GM18508 (cell line): Measurements from ENCODE around the gene CAMK2N1.
"Not testable (repeated sequence)": the region's sequence is repeated elsewhere in the genome, so short reads cannot be mapped to it uniquely, and the experiment has no call there.

Source experiments
- ATAC-seq: cut with Tn5 transposase; IDR thresholded peaks from one replicate; pipeline ENCODE4 v1.9.1; 2021; ENCODE audit warnings: moderate number of reproducible peaks; ENCODE audit not compliant: insufficient read depth, unreplicated experiment

Gene CAMK2N1

DNA sequence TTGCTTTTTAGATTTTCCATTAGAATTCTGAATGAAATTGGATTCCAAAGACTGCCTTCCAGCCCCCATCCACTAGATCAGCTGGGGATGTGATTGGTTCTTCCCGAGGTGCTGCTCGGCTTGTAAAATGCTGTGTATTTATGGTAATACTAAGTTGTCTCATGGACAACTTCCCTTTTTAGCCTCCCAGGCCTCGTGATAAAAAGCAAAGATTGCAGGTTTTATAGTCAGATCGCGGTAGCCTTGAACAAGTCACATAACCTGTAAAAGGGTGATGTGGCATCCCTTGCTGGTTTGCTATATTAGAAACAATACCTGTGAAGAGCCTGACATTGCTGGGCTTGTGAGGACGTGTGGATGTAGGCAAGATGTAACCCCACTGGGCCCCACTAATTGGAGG, 11.5 kb upstream of the CAMK2N1 start:
- ATAC-seq = no peak

DNA sequence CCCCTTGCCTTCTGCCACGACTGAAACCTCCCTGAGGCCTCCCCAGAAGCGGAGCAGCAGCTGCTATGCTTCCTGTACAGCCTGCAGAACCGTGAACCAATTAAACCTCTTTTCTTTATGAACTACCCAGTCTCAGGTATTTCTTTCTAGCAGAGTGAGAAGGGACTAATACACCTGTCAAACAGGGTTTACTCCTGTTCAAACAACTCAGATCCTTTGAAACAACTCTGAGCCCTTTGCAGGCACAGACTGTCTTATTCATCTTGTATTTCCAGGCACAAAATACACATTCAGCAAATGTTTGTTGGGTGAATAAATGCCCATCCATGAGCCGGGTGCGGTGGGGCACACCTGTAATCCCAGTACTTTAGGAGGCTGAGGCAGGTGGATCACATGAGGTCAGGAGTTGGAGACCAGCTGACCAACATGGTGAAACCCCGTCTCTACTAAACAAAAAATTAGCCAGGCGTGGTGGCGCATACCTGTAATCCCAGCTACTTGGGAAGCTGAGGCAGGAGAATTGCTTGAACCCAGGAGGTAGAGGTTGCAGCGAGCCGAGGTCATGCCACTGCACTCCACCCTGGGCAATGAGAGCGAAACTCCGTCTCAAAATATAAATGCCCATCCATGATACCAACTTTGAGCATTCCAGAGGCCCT, 10.8 kb upstream of the CAMK2N1 start:
- not testable (repeated sequence) for ATAC-seq

DNA sequence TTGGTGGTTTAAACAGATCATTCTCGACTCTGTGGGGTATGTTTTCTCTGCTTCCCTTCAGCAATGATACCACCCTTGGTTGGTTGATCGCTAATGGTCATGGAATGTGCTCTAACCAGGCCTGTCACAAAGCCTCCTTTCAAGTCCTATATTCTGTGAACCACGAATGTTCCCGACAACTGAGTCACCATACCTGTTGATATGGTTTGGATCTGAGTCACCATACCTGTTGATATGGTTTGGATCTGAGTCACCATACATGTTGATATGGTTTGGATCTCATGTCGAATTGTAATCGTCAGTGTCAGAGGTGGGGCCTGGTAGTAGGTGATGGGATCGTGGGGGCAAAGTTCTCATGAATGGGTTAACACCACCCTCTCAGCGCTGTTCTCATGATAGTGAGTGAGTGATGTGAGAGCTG, 10.2 kb upstream of the CAMK2N1 start:
- no peak for ATAC-seq

DNA sequence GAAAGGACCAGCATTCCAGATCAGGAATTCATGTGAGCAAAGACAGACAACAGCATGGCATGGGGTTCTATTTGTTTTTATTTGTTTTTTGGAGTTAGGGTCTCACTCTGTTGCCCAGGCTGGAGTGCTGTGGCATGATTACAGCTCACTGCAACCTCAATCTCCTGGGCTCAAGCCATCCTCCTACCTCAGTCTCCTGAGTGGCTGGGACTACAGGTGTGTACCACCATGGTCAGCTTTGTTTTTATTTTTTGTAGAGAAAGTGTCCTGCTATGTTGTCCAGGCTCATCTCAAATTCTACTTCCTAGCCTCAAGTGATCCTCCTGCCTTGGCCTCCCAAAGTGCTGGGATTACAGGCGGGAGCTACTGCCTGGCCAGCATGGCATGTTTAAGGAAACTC, 9.7 kb upstream of the CAMK2N1 start:
- no peak for ATAC-seq

DNA sequence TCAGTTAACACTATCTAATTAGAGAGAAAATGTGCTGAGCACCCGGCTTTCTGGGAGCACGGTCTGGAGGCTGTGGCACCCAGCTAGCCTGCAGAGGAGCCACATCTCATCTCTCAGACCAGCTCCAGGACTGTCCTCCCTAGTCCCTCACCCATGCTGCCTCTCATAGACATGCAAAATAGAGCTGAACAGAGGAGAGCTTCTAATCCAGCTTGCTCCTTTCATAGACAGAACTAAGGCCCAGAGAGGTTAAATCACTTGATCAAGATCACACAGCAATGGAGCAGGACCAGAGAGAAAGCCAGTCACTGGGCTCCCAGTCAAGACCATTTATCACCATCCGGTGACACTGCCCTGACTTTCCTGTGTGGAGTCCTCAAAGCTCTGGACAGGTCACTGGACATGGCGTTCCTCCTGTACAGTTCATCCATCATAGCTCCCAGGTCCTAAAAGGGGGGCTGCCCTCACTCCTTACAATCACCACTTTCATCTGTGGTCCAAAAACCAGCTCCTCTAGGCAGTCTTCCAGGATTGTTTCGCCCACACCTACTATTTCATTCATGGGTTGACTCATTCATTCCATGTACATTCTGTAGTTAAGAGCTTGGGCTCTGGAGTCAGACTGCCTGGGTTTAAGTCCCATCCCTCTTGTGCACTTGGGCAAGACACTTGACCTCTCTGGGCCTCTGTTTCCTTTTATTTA, 8.8 kb upstream of the CAMK2N1 start:
- ATAC-seq = no peak

DNA sequence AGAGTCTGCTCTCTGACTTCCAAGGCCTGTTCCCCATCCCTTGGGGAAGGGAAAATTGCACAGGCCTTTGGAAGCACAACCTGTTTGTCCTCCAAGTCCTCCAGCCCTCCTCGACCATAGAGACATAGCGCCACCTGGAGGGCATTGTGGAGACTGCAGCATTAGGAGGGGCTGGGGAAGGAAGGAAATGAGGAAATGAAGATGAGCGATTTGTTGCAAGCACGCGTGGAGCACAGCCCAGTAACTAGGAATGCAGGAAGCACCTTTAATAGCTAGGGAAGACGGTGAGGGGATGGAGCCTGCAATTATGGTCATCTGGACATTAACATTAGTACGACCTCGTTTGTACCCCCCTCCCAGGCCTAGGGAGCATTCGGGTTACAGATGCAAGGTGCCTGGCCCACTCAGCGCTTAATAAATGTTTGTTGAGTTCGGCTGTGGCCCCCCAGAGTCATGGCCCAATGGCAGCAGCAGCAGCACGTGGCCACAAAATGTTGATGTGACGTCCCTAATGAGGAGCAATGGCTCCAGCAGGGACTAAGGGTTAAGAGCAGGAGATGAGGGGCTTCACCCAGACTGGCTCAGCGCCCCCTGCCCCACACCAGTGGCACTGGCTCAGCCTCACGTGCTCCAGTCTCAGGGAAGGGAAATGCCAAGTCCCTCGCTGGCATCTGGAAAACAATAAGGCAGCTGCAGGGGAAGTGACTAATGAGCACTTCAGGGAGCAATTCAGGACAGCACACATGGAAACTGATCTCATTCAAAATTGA, 8.0 kb upstream of the CAMK2N1 start:
- no peak for ATAC-seq

DNA sequence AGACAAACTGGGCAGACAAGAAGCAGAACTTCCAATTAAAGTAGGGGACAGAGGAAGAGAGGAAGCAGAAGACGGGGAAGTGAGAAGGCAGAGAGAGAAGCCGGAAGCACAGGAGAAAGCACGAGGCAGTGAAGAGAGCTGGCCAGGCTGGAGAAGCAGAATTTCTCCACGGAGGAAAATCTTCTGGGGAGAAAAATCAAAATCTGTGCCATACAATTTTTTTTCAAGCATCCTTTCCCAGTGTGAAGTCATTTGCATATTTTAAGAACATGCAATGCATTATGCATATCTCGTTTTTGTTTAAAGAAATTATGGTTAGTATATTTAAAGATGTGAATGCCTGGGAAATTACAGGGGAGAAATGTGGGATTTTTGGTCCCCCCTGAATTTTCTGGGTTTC, 7.3 kb upstream of the CAMK2N1 start:
- no peak for ATAC-seq

DNA sequence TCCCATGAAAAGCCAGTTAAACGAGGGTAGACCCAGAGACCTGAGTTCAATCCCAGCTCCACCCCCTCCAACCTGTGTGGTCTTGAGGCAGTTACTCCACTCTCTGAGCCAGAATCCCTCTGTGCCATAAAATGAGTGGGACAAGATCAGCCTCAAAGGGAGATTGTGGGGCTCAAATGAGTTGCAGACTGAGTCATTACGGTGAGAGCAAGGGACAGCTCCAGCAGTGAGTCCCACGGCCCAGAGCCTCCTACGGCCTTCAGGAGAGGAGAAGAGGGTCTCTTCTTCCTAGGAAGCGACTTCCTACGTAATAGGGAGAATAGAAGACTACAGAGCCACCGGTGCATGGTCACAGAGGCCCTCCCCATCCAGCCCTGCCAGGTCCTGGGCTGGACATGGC, 6.7 kb upstream of the CAMK2N1 start:
- no peak for ATAC-seq

DNA sequence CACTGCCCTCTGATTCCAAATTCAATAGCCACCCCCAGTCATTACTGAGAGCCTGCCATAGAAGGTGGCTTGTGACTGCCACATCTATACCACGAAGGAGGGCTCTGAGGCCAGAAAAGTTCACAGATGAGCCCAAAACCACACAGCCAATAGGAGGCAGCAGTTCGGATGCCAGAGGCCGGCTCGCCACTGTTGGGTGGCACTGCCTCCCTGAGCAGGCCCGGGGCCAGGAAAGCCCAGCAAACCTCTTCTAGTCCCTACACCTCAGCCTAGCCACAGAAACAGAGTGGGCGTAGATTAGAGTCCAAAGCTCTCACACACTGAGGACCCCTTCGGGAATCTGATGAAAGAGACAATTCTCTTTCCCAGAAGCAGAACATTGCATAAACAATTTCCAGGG, 5.9 kb upstream of the CAMK2N1 start:
- ATAC-seq = no peak

DNA sequence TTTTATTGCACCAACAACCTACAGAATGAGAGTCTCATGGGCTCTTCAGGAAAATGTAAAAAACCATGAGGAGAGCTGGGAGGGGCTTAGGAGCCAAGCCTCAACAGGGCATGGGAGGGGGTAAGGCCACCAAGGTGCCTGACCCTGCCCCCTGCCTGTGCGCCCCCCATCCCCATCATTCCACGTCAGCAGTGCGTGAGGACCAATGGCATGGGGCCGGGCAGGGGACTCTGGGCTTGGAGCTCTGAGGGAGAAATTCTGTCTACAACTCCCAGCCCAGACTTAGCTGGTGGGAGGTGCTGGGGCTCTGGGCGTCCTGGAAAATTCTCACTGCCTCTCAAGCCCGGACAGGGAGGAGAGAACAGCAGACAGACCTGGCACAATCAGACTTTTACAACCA, 5.2 kb upstream of the CAMK2N1 start:
- ATAC-seq = no peak

DNA sequence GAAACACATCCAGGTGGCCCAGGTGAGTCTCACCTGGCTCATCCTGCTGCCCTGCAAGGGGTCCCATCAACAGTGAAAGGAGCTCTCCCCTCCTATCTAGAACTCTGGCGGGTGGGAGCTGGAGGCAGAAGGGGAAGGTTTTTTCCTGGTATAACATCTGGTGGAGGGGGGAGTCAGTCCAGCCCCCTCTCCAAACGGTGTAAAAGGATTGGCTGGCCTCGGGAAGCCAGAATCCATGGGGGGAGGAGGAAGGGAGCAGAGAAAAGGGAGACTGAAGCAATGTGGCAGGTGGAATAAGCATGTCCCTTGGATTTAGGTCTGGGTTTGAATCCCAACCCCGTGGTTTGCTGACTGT, 1.2 kb upstream of the CAMK2N1 start:
- no peak for ATAC-seq

DNA sequence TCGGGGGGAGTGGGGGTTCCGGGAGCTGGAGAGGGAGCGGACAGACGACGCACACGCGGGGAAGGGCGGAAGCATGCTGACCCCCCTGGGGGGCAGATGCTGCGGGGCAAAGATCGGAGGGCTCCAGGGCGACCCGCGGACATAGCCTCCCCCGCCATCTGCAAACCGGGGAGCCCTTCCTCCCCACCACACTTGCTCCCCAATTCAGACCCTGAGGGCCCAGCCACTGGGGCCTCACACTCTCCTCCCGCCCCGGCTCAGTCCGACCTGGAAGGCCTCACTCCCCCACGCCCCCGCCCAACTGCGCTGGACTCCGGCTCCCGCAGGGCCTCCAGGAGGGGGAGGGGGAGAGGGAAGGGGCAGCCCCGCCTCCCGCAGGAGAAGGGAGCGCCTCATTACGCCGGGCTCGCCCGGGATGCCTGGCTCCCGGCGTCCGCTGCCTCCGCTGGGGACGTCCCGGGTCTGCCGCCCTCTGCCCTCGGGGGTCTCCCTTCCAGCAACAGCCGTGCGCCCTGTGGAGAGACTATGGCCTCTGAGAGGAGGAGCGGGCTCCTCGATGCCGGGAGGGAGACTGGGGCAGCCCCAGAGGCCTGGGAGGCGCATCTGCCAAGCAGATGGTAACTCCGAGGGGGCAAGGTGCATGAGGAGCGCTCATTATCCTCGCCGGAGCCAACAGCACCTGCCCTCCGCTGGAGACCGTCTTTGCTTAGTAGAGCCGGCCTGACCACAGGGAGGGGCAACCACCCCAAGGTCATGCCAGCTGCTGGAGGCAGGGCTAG, 636 bp upstream of the CAMK2N1 start:
- no peak for ATAC-seq

DNA sequence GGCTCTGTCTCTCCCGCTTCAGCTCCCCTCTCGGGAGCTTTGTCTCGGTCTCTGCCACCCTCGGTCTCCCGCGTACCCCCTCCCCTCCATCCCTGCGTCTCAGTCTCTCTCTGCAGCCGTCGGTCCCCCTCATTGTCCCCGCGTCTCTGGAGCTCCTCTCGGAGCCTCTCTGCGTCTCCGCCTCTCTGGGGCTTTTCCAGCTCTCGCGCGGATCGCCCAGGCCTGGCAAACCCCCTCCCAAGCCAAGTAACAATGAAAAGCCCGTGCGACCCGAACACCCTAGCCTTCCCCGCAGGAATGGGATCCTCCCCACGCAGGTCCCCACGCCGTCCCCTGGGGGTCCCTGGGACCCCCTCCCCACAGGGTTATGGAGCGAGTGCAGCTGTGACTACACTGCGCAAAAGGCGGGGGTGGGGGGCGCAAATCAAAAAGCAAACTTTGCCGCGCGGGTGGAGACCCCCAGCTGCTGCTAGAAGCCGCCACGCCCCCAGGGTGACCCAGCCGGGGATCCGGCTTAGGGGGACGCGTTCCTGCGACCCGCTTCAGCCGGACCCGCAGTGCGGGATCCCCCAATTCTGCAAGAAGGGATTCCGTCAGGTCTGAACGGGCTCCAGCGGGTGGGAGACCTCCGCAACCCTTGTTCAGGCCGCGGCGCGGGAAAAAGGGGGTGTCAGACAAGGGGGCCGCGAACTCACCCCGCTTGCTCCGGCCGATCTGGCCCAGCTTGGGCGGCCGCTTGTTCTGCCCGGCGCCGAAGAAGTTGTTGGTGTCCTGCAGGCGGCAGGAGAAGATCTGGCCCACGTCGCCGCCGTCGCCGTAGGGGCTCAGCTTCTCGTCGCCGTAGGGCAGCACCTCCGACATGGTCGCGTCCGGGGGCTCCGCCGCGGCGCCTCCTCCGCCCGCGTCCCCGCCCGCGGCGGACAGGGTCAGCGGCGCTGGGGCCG, 1.2 kb downstream of the CAMK2N1 start:
- ATAC-seq = no peak

DNA sequence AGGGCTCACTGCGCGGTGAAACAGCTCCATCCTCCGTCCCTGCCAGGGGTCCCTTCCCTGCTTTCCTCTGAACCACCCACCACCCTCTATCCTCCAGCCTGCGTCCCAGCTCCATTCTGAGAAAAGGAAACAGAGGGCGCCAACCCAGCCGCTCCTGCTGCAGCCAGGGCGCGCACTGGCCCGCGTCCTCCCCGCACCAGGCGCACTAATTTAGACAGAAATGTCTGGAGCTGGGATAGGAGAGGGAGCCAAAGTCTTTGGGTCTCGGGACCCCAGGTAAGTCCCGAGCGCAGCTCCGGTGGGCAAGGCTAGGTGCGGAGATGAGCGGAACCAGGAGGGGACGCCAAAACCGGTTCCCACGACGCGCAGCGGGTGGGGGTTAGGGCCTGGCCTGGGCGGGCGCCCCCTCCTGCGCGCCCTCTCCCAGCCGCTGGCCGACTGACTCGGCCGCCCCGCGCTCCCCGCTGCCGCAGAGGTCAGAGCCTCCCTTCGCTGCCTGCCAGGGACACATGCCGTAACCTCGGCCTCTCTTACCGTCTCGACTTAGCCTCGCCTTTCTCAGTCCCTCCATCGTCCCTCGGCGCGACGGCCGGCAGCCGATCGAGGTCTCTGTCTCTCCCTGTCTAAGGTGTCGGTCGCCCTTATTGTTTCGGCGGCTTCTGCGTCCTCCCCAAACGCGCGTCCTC, 2.0 kb downstream of the CAMK2N1 start:
- ATAC-seq = no peak

DNA sequence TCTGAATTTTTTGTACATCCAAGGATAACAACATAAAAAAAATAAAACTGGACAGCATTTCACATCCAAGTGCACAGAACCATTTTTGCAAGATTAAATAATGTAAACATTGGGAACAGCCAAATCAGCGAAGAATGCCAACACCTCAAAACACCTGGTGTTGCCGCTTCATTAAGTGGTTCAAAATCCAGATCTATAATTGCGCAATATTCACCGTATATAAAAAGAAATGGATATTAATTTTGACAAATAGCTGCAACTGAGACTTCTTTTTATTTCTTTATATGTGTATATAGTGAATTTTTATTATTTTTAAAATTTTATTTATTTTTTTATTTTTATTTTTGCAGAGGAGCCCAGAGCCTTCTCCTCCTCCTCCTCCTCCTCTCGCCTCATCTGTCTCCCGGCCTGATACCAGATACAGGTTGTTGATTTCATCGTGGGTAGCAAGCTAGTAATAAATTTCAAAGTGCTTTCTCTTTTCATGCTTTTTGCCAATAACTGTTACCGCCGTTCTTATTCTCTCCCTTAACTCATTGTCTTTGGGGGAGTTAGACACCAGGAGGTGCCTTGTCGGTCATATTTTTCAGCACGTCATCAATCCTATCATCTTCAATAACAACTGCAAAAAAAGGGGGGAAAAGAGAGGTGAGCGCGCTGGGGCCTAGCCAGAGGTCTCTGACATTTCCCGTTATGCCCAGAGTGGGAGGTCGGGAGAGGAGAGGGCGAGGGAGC, 2.7 kb downstream of the CAMK2N1 start:
- no peak for ATAC-seq

DNA sequence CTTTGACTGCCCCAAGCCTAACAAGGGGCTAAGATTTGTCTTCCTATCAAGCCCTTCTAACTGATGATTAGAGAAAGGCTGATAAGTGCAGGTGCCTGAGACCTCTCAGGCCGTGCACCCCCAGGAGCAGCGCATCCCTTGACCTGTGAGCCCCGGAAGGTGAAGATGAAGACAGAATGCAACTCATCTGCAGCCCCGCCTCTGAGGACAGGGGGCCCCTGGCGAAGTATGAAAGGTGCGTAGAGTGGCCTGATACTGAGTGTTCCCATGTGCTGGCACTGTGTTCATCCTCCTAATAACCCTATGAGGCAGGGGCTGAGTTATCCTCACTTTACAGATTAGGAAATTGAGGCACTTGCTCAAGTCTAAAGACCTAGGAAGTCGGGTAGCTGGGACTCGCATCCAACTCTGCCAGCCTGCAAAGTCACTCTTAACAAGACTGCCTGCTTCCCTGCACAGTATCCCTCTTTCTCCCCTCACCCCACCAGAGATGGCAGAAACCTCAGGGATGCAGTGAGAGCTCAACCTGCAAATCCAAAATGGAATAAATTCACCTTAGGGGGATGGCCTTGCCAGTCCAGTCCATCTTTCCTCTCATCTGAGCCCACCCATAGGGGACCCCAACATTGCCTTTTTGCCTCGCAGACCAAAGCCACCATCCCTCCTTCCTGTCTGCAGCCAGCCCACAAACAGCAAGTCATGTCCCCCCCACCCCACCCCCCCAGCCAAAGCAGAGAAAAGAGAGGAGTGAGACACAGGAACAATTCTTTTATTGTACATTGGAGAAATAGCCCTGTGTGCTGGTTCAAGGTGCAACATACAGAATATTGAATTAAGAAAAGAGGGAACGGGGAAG, 4.1 kb downstream of the CAMK2N1 start:
- no peak for ATAC-seq

DNA sequence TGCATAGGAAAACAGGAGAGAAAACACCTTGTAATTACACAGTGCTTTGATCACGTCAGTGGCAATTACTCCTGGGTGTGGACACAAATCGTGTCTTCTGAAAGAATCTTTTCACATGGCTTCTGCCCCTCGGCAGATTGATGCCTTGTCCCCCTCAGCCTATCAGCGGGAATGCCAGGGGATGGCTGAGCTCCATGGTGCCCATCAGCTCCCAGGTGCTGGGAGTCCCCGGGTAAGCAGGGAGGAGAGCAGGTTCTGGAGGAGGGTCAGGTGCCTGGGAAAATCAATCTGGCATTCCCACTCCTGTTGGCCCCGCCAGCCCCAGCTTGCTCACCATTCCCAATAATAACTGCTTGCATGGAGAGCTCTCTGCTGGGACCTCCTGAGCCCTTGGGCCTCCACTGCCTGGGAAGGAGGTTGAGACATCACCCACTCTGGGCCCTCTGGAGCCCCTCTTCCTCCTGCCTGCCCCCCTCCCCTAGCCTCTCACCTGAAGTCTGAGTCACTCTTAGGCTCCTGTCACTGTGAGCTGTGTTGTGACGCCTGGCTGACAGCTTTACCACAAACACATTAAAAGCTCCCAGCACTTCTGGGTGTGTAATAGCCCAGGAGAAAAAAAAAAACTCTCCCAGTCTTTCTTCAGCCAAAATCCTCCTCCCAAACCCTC, 4.9 kb downstream of the CAMK2N1 start:
- no peak for ATAC-seq
